HL-60 (cell line): ENCODE measurements around the gene NPAS2.

ENCODE experiments used
- DNase-seq, 2 experiments: peaks; one replicate each; pipeline ENCODE4 v3.0.0-alpha.2; 2010 to 2020; ENCODE audit warnings: low read depth in 1 of 2, low spot score in 1 of 2
- H3K27ac ChIP-seq: fragments of 250-450 bp; sonication (Bioruptor Pico); replicated peaks from 2 replicates; pipeline ENCODE4 v1.5.1; 2020; ENCODE audit warnings: mild to moderate bottlenecking, moderate library complexity
- H3K27me3 ChIP-seq: fragments of 250-450 bp; sonication (Bioruptor Pico); 2 replicates; pipeline ENCODE4 v1.5.1; 2021; ENCODE audit warnings: mild to moderate bottlenecking, moderate library complexity; ENCODE audit not compliant: insufficient read depth, poor library complexity, severe bottlenecking
- H3K4me3 ChIP-seq: replicated peaks from 2 replicates; pipeline ENCODE4 v1.5.1; 2011; ENCODE audit warnings: mild to moderate bottlenecking, control low read depth, low read length; ENCODE audit not compliant: insufficient read depth
- GABPA ChIP-seq: IDR thresholded peaks from 2 replicates; pipeline ENCODE4 v1.6.1; 2012; ENCODE audit warnings: low read depth
- POLR2AphosphoS5 ChIP-seq: IDR thresholded peaks from 2 replicates; pipeline ENCODE4 v1.6.1; 2012; ENCODE audit warnings: low read depth
- REST ChIP-seq: IDR thresholded peaks from 2 replicates; pipeline ENCODE4 v1.6.1; 2012; ENCODE audit warnings: low read depth; ENCODE audit not compliant: insufficient replicate concordance
- SPI1 ChIP-seq: IDR thresholded peaks from 2 replicates; pipeline ENCODE4 v1.6.1; 2012; ENCODE audit warnings: low read depth, mild to moderate bottlenecking, borderline replicate concordance
- TF ChIP-seq, protein P1 (sequence below): IDR thresholded peaks from one replicate; pipeline ENCODE4 v1.5.1; 2011; ENCODE audit warnings: low read length, control low read depth, inconsistent platforms; ENCODE audit not compliant: insufficient read depth

NPAS2 gene

DNA sequence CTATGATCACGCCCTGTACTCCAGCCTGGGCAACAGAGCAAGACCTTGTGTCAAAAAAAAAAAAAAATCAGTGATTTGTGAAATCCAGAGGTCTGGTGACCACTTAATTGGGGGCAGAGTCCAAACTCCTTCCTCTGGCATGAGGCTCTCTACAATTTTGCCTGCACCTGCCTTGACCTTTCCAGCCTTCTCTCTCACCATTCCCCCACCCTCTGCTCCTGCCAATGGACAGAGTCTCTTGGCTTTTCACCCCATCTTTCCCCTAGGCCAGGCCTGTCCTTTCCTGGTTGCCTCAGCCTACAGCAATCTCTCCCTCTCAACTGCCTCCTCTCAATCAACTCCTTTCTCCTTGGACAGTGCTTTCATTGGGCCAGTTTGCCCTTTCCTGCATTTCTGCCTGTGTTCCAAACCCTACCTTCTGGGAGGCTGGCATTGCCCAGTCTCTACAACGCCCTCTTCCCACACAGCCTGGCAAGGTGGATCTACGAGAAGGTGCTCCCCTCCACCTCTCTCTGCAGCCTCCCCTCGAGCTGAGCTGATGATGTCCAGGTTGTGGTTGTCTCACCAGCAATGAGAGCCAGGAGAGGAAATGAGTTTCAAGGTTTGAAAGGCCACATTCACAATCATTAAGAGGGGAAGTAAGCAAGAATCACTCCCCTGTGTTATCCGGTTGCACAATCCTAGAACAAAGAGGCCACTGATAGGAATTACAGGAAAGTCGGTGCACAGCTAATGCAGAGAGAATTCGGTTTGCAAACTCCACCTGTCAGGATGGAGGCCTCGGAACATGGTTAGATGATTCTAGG is 39.5 kb upstream of the NPAS2 start:
- TF ChIP-seq, protein P1, sequence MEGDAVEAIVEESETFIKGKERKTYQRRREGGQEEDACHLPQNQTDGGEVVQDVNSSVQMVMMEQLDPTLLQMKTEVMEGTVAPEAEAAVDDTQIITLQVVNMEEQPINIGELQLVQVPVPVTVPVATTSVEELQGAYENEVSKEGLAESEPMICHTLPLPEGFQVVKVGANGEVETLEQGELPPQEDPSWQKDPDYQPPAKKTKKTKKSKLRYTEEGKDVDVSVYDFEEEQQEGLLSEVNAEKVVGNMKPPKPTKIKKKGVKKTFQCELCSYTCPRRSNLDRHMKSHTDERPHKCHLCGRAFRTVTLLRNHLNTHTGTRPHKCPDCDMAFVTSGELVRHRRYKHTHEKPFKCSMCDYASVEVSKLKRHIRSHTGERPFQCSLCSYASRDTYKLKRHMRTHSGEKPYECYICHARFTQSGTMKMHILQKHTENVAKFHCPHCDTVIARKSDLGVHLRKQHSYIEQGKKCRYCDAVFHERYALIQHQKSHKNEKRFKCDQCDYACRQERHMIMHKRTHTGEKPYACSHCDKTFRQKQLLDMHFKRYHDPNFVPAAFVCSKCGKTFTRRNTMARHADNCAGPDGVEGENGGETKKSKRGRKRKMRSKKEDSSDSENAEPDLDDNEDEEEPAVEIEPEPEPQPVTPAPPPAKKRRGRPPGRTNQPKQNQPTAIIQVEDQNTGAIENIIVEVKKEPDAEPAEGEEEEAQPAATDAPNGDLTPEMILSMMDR: no peak
- TF ChIP-seq SPI1 (peak; percentile 85), GABPA (peak; percentile 17; the same call in 1 of the 2 replicates)
- DNase-seq: peak; percentile 29 to 74
- Histone ChIP-seq H3K27ac (no peak overlapping the region), H3K4me3 (no peak overlapping the region), H3K27me3 (no peaks in the 10 kb centered on the region)

- no peaks in the 10 kb centered on the region for H3K27me3 ChIP-seq
- H3K4me3 ChIP-seq: no peak overlapping the region
- no peak overlapping the region for H3K27ac ChIP-seq
- TF ChIP-seq SPI1 (no peak), GABPA (no peak), REST (no peak), POLR2AphosphoS5 (no peak)
- TF ChIP-seq, protein P1: no peak
- DNase-seq: no peak
These were observed 39.0 kb upstream of the NPAS2 start for GRCh38 chr2:100781009-100781325.

DNA sequence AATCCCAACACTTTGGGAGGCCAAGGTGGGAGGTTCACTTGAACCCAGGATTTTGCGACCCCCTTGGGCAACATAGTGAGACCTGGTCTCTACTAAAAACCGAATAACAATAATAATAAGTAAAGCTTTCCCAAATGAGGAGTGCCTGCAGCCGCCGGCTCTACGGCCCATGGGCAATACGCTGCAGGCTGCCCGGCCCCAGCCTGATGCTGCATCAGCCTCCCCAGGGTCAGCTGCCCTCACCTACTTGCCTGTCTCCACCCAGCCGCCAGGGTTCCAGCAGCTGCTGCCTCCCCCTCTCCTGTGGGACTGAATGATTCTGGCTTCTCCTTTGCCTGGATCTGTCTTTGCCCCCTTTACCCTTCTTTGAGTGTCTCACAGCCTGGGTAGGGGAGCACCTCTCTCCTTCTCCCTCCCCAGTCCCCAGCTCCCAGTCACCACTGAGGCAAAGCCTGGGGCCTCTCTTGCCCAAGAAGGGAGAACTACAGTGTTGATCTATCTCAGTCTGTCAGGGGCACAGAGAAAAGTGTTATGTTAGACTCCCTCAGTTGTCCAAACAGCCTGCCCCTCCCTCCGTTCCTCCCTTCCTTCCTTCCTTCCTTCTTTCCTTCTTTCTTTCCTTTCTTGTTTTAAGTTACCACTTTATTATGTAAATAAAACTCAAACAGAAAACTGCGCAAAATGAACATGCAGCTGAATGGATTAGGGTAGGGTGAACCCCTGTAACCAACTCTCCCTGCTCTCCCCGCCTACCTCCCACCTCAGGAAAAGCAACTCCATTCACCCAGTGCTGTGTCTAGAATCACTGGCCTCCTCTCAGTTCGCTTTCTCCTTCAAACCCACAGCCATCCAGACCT is 38.2 kb upstream of the NPAS2 start:
- Histone ChIP-seq H3K4me3 (no peak overlapping the region), H3K27ac (no peak overlapping the region), H3K27me3 (no peaks in the 10 kb centered on the region)
- no peak for DNase-seq
- TF ChIP-seq GABPA: no peak
- TF ChIP-seq, protein P1: no peak
- no peak for TF ChIP-seq POLR2AphosphoS5
- no peak for TF ChIP-seq REST
- TF ChIP-seq SPI1: no peak
